Activated CD4-positive, alpha-beta T cell treated with anti-CD3 and anti-CD28 coated beads for 36 hours (primary cell): Measurements from ENCODE around the gene ANAPC13. TPM values are rescaled to one million over a fixed set of nuclear protein-coding genes. Genes with fewer than 3 reads are reported as not detected.

Experiments
- ATAC-seq: fragments of 200-7000 bp; cut with Tn5 transposase; one replicate; pipeline ENCODE4 v1.10.0; 2021; ENCODE audit warnings: mild to moderate bottlenecking, moderate library complexity
- CTCF ChIA-PET: fragments of 350-600 bp; sonication (Branson Sonifier 250); formaldehyde crosslinking; loops from one replicate; lab custom pipeline; 2021; ENCODE audit warnings: antibody characterized with exemption; lab: Charles Lee
- POLR2A ChIA-PET: fragments of 350-600 bp; sonication (Branson Sonifier 250); formaldehyde crosslinking; loops from one replicate; lab custom pipeline; 2021; ENCODE audit warnings: antibody characterized with exemption, inconsistent platforms; lab: Charles Lee
- DNase-seq: peaks from one replicate; pipeline ENCODE4 v3.0.0-alpha.2; 2020
- H3K27ac Mint-ChIP-seq: one replicate; pipeline ENCODE4 v1.8.0; 2021; ENCODE audit warnings: mixed read lengths
- H3K27me3 Mint-ChIP-seq: one replicate; pipeline ENCODE4 v1.8.0; 2021; ENCODE audit warnings: mixed read lengths
- H3K36me3 Mint-ChIP-seq: one replicate; pipeline ENCODE4 v1.8.0; 2021; ENCODE audit warnings: low read depth, mixed read lengths
- H3K4me1 Mint-ChIP-seq: one replicate; pipeline ENCODE4 v1.8.0; 2021; ENCODE audit warnings: mixed read lengths
- H3K4me3 Mint-ChIP-seq: one replicate; pipeline ENCODE4 v1.8.0; 2021; ENCODE audit warnings: mild to moderate bottlenecking, moderate library complexity, mixed read lengths
- H3K9me3 Mint-ChIP-seq: one replicate; pipeline ENCODE4 v1.8.0; 2021; ENCODE audit warnings: low read depth, mixed read lengths
- intact Hi-C, 2 experiments: fragments of 100-400 bp; cut with DNase I in 1 of 2; cut with micrococcal nuclease in 1 of 2; formaldehyde crosslinking; loops; one replicate each; pipeline versions ENCODE4 v1.14.2 to v1.15.1; 2022 to 2024; cut with DNase I, micrococcal nuclease
- total RNA-seq, 2 experiments: library from RNA; stranded (reverse); gene quantifications; one replicate each; pipeline ENCODE4 v1.2.3, GENCODE V29; 2021

The ANAPC13 gene
- total RNA-seq, 2 experiments from 2014 or later, result 35.9 to 39.7 TPM

DNA sequence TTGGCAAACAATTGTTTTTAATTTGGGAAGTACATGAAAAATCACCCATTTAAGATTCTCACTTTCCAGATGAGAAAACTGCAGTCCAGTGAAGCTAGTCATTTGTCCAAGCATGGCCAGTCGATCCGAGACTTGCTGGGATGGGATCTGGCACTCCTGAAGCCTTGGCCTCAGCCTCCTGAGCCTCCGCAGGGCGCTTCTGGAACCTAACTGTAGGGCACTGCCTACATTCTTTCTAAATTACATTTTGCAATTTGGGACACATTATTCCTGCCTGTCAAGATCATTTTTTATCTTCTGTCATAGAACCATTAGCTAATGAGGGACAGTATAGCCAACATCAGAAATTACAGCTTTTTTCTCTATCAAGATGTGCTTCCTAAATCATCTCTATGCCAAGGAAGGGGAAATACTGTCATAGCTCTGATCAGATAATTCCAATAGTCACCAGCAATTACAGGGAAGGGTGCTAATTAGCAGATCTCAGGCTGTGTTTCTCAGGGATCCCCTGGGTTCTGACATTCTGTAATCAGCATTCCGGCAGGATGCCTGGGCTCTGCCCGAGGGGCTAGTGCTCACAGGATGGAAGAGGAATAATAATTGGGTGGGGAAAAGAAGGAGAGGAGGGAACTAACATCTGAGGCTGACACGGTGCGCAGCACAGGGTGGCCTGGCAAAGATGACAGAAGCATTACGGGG, 28.3 kb downstream of the ANAPC13 start:
- no peak overlapping the region for H3K4me3 Mint-ChIP-seq
- no peaks in the 10 kb centered on the region for H3K4me1 Mint-ChIP-seq
- ChIA-PET POLR2A (no interaction called here), CTCF (interaction anchor here (0.8 to 1.6 kb wide), 3 partner anchors 9 to 156 kb away, joined by 3 to 8 read pairs (median 3); no protein-coding TSS in a partner anchor)
- H3K27ac Mint-ChIP-seq, result no peak overlapping the region
- peaks cover 9% of the 10 kb centered on the region for H3K27me3 Mint-ChIP-seq
- DNase-seq (no peak), ATAC-seq (no peak)
- H3K9me3 Mint-ChIP-seq, result no peaks in the 10 kb centered on the region
- H3K36me3 Mint-ChIP-seq, result no peaks in the 10 kb centered on the region
- intact Hi-C loops, result no loop called here

DNA sequence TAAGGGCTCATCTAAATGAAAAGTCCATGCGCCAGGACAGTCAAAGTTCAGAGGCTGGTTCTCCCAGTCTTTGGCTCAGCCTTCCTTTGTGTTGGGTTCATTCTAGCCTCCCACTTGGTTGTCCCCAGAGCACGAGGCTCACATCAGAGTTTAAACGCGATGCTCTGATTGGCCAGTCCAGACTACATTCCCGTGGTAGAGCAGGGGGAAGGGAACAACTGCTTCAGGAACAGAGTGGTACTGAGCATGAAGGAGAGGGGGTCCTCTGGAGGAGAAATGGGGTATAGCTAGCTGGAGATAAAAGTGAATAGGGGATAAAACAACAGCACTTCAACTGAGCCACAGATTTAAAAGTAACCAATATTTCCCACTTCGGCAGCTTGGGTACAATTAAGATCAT, 32.2 kb downstream of the ANAPC13 start:
- Mint-ChIP-seq H3K4me1 (no peaks in the 10 kb centered on the region), H3K27ac (no peak overlapping the region)
- intact Hi-C loops, result no loop called here

DNA sequence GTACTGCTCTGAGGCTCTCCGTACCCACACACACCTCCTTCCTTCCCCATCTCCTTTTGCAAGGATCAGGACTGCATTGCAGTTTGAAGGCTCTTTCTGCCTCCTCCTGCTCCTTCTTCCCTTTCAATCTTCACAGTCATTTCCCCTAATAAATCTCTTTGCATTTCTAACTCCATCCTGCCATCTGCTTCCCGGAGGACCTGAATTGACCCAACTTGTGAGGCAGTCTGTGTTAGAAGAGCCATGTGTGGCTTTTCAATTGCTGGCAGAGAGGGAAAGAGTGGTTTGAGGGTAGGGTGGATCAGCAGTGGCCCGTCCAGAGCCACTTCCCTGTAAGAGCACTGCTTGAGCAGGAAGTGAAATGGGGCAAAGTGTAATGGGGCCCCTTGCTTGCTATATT, 35.8 kb downstream of the ANAPC13 start:
- H3K4me1 Mint-ChIP-seq, result no peaks in the 10 kb centered on the region
- CTCF ChIA-PET, result interaction anchor here (1.6 kb wide), 2 partner anchors 24 to 237 kb away, joined by 3 to 4 read pairs; no protein-coding TSS in a partner anchor

More for the DNA sequence above, 32.2 kb downstream of the ANAPC13 start:
- DNase-seq (no peak), ATAC-seq (no peak)
- no peaks in the 10 kb centered on the region for H3K36me3 Mint-ChIP-seq
- ChIA-PET POLR2A (no interaction called here), CTCF (interaction anchor here (0.6 kb wide), 1 partner anchor 276 kb away, joined by 3 read pairs; no protein-coding TSS in a partner anchor)
- peaks cover 9% of the 10 kb centered on the region for H3K27me3 Mint-ChIP-seq
- no peaks in the 10 kb centered on the region for H3K9me3 Mint-ChIP-seq
- H3K4me3 Mint-ChIP-seq, result no peak overlapping the region

DNA sequence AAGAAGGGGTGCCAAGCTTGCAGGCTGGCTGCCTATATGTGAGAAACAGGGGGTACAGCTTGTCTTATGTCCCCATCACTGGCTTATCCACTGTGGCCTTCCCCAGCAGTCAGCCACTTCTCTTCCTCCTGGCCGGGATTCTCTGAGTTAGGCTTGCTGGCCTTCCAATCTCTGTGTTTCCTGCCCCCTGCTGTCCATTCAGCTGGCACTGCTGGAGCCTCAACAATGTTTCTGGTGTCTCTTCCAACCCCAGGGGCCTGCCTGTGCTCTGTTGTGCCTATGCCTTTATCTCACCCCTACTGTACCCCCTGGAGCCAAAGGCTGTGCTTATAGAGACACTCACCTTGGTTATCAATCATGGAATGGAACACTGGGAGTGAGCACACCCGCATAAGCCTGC, 36.5 kb downstream of the ANAPC13 start:
- H3K36me3 Mint-ChIP-seq, result peaks cover 2% of the 10 kb centered on the region

More for the DNA sequence above, 35.8 kb downstream of the ANAPC13 start:
- intact Hi-C loops, result loop anchor here in 1 of 2 experiments (1.0 kb wide), 1 partner anchor 142 kb away; no protein-coding TSS in a partner anchor
- Mint-ChIP-seq H3K4me3 (no peak overlapping the region), H3K9me3 (peaks cover 8% of the 10 kb centered on the region), H3K27me3 (peaks cover 15% of the 10 kb centered on the region), H3K27ac (no peak overlapping the region), H3K36me3 (peaks cover 1% of the 10 kb centered on the region)
- DNase-seq, result no peak
- POLR2A ChIA-PET, result no interaction called here
- no peak for ATAC-seq

DNA sequence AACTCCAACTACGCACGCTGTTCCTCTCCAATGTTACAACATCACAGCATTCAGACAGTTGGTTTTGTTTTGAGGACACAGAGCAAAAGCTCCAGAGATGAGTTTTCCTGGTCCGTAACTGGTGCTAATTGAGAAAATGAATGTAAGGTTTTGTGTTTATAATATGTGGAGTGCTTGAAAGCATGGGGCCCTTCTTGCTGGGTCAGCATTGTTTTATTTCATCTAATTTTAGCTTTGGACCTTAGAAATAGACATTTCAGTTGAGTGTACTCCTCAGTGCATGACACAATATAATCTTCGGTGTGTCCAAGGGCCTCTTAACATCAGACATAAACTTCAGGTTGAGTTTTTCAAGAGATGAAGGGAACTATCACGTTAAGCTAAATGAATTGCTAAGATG, 37.1 kb downstream of the ANAPC13 start:
- Mint-ChIP-seq H3K27ac (no peak overlapping the region), H3K4me3 (no peak overlapping the region), H3K9me3 (peaks cover 10% of the 10 kb centered on the region), H3K27me3 (peaks cover 18% of the 10 kb centered on the region), H3K36me3 (peaks cover 2% of the 10 kb centered on the region), H3K4me1 (no peaks in the 10 kb centered on the region)
- intact Hi-C loops, result loop anchor here in 1 of 2 experiments (1.0 kb wide), 1 partner anchor 140 kb away; no protein-coding TSS in a partner anchor
- ChIA-PET CTCF (interaction anchor here (1.1 kb wide), 1 partner anchor 141 kb away, joined by 4 read pairs; no protein-coding TSS in a partner anchor), POLR2A (no interaction called here)
- no peak for ATAC-seq
- no peak for DNase-seq

More for the DNA sequence above, 36.5 kb downstream of the ANAPC13 start:
- ATAC-seq, result no peak
- Mint-ChIP-seq H3K27me3 (peaks cover 18% of the 10 kb centered on the region), H3K4me3 (no peak overlapping the region), H3K9me3 (peaks cover 10% of the 10 kb centered on the region), H3K27ac (no peak overlapping the region), H3K4me1 (no peaks in the 10 kb centered on the region)
- CTCF ChIA-PET, result interaction anchor here (1.1 kb wide), 1 partner anchor 142 kb away, joined by 4 read pairs; no protein-coding TSS in a partner anchor
- intact Hi-C loops, result loop anchor here in 1 of 2 experiments (1.0 kb wide), 1 partner anchor 141 kb away; no protein-coding TSS in a partner anchor
- POLR2A ChIA-PET, result no interaction called here
- peak; percentile 27 for DNase-seq

DNA sequence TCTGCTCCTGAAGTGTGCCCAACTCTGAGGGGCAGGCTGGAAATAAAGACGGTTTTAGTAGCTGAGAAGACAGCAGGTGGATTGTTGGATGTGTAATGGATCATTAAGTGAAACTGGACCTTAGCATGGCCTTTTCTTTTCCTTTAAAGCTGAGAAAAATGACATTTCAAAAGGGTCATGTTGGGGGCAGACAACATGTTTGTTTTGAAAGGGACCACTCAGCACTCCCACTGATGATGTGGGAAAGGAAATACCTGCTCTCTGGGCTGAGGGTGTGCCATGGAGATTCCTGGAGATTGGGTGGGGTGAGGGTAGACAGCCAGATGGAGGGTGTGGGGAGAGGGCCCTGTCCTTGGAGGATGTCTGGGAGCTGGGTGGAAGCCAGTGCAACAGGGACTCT, 38.4 kb downstream of the ANAPC13 start:
- H3K9me3 Mint-ChIP-seq, result peaks cover 10% of the 10 kb centered on the region
- ATAC-seq, result no peak
- H3K4me1 Mint-ChIP-seq, result no peaks in the 10 kb centered on the region

DNA sequence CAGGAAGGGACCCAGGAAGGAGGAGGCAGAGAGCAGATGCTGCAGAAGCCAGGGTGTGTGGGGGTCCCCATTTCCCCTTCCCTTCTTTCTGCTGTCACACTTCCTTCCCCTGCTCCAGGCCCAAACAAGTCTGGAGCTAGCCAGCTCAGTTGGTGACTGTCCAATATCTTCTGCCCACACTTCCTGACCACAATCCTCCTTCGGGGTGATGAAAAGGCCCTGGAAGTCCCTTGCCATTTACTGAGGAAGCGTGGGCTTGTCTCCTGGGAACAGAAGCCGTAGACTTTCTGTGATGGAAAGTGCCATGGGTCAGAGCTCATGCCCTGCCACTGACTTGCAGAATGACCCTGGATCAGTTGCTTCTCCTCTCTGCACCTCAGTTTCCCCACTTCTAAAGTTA, 39.0 kb downstream of the ANAPC13 start:
- POLR2A ChIA-PET, result no interaction called here
- Mint-ChIP-seq H3K4me3 (no peak overlapping the region), H3K27ac (no peak overlapping the region), H3K36me3 (peaks cover 2% of the 10 kb centered on the region), H3K4me1 (no peaks in the 10 kb centered on the region), H3K9me3 (peaks cover 10% of the 10 kb centered on the region), H3K27me3 (peaks cover 18% of the 10 kb centered on the region)
- CTCF ChIA-PET, result interaction anchor here (0.9 to 2.3 kb wide), 2 partner anchors 33 to 139 kb away, joined by 3 to 12 read pairs; no protein-coding TSS in a partner anchor
- no peak for DNase-seq
- intact Hi-C loops, result no loop called here
- ATAC-seq, result no peak

More for the DNA sequence above, 38.4 kb downstream of the ANAPC13 start:
- Mint-ChIP-seq H3K27ac (no peak overlapping the region), H3K36me3 (peaks cover 2% of the 10 kb centered on the region), H3K27me3 (peaks cover 18% of the 10 kb centered on the region), H3K4me3 (no peak overlapping the region)
- ChIA-PET POLR2A (no interaction called here), CTCF (no interaction called here)
- DNase-seq, result no peak
- intact Hi-C loops, result no loop called here

DNA sequence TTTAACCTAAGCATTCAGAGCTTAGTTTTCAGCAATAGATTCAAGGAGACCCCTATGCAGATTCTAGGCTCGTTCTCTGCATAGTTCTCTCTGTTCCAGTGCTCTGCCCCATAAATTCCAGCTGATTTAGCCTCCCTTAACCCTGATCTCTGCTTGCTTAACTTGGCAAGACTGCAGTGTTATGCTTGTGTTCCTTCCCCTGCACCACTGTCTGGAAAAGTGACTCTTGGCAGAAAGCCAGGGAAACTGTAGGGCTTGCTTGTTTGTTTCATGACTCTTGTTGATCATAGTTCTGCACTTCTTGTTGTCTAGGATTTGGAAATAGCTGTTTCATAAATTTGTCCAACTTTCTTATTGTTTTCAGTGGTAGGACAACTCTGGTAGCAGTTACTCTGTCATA, 40.1 kb downstream of the ANAPC13 start:
- peaks cover 23% of the 10 kb centered on the region for H3K27me3 Mint-ChIP-seq
- POLR2A ChIA-PET, result no interaction called here
- H3K27ac Mint-ChIP-seq, result no peak overlapping the region
- peaks cover 2% of the 10 kb centered on the region for H3K36me3 Mint-ChIP-seq
- intact Hi-C loops, result no loop called here
- ATAC-seq, result no peak
- no peak overlapping the region for H3K4me3 Mint-ChIP-seq
- no peak for DNase-seq
- peaks cover 10% of the 10 kb centered on the region for H3K9me3 Mint-ChIP-seq
- CTCF ChIA-PET, result interaction anchor here (0.9 to 2.3 kb wide), 6 partner anchors 9 to 257 kb away, joined by 3 to 12 read pairs (median 4); no protein-coding TSS in a partner anchor
- H3K4me1 Mint-ChIP-seq, result no peaks in the 10 kb centered on the region

DNA sequence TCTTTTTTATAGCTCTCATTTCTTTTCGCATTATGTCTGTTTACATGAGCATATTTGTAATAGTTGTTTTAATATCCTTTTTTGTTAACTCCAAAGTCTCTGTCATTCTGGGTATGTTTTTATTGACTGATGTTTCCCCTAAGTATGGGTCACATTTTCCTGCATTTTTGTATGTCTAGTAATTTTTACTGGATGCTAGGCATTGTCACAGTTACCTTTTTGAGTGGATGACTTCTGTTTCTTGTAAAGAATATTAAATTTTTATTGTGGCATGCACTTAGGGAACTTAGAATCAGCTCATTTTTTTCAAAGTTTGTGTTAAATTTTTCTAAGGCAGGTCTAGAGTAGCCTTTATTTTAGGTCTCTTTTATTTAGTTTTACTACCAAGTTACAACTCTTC, 40.7 kb downstream of the ANAPC13 start:
- Mint-ChIP-seq H3K36me3 (peaks cover 2% of the 10 kb centered on the region), H3K27me3 (peaks cover 23% of the 10 kb centered on the region), H3K4me1 (no peaks in the 10 kb centered on the region), H3K9me3 (peaks cover 10% of the 10 kb centered on the region), H3K27ac (no peak overlapping the region), H3K4me3 (no peak overlapping the region)
- intact Hi-C loops, result no loop called here
- ATAC-seq (no peak), DNase-seq (no peak)
- ChIA-PET CTCF (interaction anchor here (1.0 to 2.3 kb wide), 4 partner anchors 10 to 257 kb away, joined by 3 to 12 read pairs (median 4); no protein-coding TSS in a partner anchor), POLR2A (no interaction called here)

DNA sequence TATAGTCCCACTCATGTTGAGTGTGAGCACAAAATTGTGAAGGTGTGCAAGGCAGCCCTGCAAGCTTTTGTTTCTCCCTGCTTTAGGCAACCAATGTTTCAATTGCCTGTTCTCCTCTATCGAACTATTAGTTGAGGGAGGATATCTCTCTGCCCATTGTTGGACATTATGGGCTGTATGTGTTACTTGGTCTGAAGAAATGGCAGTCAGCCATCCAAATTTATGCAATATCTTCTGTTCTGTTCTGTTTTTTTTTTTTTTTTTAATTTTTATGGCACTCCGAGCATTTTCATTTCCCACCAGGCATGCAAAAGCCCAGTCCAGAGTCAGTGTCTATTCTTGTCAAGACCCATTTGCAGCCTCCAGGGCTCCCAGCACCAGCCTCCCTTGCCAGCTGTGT, 44.0 kb downstream of the ANAPC13 start:
- CTCF ChIA-PET, result interaction anchor here (0.8 kb wide), 1 partner anchor 12 kb away, joined by 3 read pairs; no protein-coding TSS in a partner anchor
- peaks cover 10% of the 10 kb centered on the region for H3K9me3 Mint-ChIP-seq
- POLR2A ChIA-PET, result no interaction called here
- peaks cover 24% of the 10 kb centered on the region for H3K27me3 Mint-ChIP-seq
- no peak overlapping the region for H3K4me3 Mint-ChIP-seq
- DNase-seq (no peak), ATAC-seq (no peak)
- no peaks in the 10 kb centered on the region for H3K4me1 Mint-ChIP-seq
- H3K36me3 Mint-ChIP-seq, result peaks cover 2% of the 10 kb centered on the region
- no peak overlapping the region for H3K27ac Mint-ChIP-seq
- intact Hi-C loops, result no loop called here

DNA sequence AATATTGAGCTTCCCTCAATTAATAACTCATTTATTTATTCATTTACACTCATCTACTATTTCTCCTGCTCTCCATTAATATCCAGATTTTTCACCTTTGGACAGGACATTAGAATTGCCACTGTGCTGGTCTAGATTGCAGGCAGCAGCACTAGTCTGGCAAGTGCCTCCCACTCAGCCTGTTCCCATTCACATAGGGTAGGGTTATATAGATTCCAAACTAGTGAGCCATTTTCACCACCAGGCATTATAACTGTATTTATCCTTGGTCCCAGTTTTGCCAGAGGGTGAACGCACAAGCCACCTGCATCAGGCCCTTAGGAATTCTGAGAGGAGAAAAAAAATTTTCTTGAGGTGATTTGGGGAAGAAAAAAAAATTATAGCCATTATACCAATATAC, 44.5 kb downstream of the ANAPC13 start:
- Mint-ChIP-seq H3K36me3 (peaks cover 2% of the 10 kb centered on the region), H3K4me1 (no peaks in the 10 kb centered on the region), H3K9me3 (peaks cover 10% of the 10 kb centered on the region), H3K27me3 (peaks cover 23% of the 10 kb centered on the region), H3K27ac (no peak overlapping the region), H3K4me3 (no peak overlapping the region)
- DNase-seq (no peak), ATAC-seq (no peak)
- CTCF ChIA-PET, result interaction anchor here (0.8 kb wide), 2 partner anchors 12 to 490 kb away, joined by 3 read pairs; no protein-coding TSS in a partner anchor
- POLR2A ChIA-PET, result no interaction called here
- intact Hi-C loops, result no loop called here
